HG03097 (cell line): ENCODE data around the gene TMC4.
"Not testable (repeated sequence)": the region's sequence is repeated elsewhere in the genome, so short reads cannot be mapped to it uniquely, and the experiment has no call there.

Experiments
- ATAC-seq: cut with Tn5 transposase; IDR thresholded peaks from one replicate; pipeline ENCODE4 v1.9.1; 2021; ENCODE audit not compliant: unreplicated experiment, low FRiP score

TMC4 gene

DNA sequence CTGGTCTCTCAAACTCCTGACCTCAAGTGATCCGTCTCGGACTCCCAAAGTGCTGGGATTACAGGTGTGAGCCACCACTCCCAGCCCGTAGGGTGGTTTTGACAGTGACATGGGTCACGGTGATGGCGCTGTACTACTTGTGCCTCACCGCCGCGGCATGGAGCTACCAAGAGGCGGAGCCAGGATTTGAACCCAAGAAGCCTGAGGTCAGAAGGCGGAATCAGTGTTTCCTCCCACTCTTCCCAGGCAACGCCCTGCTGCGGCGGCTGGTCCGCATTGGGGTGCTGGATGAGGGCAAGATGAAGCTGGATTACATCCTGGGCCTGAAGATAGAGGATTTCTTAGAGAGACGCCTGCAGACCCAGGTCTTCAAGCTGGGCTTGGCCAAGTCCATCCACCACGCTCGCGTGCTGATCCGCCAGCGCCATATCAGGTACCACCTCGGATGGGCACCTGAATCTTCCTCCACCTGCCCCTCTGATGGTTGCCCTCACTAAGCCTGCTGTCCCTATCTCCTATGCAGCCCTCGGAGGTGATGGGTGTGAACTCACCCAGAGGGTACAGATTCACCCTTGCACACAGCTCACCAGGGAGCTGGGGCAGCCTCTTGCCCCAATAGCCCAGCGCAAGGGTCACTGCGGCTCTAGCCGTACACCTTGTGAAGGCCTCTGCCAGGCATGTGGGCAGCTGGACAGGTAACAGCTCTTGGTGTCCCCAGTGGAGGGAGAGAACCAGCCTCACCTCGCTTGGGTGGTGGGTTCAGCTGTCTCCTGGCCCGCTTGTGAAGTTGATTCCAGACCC is 33.3 kb upstream of the TMC4 start:
- ATAC-seq: no peak

DNA sequence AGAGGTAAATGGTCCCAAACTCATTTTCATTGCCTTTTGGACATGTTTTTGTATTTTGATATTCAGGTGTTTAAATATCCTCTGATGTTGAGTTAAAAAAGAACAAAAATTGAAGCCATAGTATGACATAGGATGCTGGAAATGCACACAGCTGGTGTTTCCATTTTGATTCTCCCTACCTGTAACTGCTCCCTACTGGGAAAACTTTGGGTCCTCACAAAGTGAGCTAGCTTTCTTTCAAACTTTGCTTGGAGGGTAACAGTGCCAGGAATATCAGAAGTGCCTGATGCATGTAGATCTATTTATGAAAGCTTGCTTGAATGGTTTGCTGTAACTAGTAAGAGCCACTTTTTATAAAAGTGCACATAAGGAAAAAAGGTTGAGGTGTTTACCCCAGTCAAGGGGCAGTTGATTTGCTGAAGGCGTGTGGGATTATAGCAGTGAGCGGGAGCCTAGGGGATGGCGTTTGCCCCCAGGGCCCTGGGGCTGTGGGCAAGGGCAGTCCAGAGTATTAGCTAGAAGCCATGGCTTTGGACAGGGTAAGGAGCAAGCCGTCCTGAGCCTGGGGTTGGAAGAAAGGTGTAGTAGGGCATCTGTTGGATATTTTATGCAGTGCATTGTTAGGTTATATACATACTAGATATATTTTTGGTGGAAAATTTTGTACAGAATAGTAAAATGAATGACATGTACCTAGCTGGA is 32.0 kb upstream of the TMC4 start:
- no peak for ATAC-seq

DNA sequence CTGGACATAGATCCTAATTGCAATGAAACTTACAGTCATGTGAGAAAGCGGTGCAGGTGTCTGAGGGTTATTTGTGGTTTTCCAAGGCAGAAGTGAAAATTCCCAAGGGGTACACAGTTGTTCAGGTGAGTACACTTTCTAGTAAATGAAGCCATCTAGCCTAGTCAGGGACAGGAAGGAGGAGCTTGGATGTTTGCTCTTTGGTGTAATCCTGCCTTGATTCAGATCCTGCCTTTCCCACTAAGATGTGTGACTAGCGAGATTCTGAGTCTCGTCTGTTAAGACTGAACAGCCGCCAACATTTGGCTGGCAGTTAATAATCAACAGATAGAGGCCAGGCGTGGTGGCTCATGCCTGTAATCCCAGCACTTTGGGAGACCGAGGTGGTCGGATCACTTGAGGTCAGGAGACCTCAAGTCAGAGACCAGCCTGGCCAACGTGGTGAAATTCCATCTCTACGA is 30.2 kb upstream of the TMC4 start:
- ATAC-seq: no peak

DNA sequence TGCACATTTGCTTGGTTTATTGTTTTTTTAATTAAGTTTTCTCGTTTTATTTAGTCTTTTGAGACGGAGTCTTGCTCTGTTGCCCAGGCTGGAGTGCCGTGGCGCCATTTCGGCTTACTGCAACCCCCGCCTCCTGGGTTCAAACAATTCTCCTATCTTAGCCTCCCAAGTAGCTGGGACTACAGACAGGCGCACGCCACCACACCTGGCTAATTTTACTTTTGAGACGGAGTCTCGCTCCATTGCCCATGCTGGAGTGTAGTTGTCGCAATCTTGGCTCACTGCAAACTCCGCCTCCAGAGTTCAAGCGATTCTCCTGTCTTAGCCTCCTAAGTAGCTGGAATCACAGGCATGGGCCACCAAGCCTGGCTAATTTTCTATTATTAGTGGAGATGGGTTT is 29.0 kb upstream of the TMC4 start:
- ATAC-seq: no peak

DNA sequence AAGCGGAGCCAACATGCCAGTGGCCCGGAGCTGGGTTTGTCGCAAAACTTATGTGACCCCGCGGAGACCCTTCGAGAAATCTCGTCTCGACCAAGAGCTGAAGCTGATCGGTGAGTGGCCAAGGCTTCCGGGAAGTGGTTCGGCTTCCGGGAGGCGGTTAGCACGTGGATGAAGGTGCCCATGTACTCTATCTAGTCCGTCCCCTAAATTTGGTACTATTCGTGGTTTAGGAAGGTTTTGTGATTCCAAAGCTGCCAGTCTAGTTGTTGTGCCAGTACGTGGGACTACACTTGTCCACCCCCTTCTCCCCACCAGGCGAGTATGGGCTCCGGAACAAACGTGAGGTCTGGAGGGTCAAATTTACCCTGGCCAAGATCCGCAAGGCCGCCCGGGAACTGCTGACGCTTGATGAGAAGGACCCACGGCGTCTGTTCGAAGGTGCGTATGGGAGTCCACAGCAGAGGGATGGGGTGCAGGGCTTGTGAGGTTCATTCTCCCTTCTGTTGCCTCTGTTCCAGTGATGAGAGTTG is 28.3 kb upstream of the TMC4 start:
- no peak for ATAC-seq

DNA sequence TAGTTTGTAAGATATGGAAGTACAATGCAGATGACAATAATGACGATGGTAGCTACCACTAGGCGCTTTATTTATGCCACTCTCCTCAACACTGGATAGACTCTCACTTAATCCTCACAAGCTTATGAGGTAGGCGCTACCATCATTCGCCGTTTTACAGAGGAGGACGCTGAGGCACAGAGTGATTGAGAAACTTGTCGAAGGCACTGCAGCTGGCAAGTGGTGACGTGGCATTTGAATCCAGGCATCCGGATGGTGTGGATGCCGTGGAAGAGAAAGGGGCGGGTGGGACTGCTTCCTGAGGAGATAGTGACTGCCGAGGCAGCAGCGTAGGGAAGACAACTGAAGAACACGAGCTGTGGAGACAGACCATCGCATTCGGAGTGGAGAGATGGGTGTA is 26.4 kb upstream of the TMC4 start:
- no peak for ATAC-seq

DNA sequence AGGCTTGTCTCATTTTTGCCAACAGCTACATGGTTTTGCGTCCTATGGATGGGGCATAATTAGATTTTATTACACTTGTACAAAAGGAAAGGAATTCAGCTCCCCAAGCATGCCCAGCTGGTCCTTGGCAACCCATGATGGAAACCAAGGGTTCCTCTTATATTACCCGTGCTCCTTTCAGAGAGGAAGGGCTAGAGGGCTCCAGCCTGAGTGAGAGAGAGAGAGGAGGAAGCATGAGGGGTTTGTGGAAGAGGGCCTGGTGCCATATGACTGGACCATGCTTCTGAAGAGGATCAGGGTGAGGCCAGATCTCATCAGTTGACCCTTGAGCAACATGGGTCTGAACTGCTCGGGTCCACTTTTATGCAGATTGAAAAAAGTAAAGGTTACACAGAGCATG is 24.2 kb upstream of the TMC4 start:
- ATAC-seq: no peak

DNA sequence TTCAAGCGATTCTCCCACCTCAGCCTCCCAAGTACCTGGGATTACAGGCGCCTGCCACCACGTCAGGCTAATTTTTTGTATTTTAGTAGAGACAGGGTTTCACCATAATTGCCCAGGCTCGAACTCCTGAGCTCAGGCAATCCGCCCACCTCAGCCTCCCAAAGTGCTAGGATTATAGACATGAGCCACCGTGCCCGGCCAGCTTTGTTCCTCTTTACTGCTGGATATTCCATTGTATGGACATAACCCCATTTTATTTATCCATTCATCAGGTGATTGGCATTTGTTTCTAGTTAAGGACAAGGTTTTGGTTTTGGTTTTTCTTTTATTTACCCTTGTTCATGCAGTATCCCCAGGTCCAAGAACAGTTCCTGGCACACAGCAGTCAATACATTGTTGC is 23.6 kb upstream of the TMC4 start:
- ATAC-seq: no peak

DNA sequence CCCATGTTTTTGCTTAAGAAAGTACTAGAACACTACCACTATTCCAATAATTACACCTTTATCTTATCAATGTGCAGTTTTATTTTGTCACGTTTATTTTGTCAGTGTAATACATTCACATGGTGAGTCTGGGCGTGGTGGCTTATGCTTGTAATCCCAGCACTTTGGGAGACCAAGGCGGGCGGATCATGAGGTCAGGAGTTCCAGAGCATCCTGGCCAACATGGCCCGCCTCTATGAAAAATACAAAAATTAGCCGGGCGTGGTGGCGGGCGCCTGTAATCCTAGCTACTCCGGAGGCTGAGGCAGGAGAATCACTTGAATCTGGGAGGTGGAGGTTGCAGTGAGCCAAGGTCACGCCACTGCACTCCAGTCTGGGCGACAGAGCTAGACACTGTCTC is 21.5 kb upstream of the TMC4 start:
- ATAC-seq: not testable (repeated sequence)

DNA sequence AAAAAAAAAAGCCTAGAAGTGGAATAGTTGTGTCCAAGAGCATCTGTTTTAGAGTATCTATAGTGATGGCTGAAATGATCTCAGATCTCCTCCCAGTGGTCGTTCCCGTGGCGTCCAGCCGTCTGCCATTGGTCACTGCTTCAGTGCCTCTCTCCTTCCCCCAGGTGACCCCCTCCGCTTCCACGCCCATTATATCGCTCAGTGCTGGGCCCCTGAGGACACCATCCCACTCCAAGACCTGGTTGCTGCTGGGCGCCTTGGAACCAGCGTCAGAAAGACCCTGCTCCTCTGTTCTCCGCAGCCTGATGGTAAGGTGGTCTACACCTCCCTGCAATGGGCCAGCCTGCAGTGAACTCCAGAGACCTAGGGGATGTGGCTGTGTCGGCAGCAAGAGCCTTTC is 20.1 kb upstream of the TMC4 start:
- no peak for ATAC-seq

DNA sequence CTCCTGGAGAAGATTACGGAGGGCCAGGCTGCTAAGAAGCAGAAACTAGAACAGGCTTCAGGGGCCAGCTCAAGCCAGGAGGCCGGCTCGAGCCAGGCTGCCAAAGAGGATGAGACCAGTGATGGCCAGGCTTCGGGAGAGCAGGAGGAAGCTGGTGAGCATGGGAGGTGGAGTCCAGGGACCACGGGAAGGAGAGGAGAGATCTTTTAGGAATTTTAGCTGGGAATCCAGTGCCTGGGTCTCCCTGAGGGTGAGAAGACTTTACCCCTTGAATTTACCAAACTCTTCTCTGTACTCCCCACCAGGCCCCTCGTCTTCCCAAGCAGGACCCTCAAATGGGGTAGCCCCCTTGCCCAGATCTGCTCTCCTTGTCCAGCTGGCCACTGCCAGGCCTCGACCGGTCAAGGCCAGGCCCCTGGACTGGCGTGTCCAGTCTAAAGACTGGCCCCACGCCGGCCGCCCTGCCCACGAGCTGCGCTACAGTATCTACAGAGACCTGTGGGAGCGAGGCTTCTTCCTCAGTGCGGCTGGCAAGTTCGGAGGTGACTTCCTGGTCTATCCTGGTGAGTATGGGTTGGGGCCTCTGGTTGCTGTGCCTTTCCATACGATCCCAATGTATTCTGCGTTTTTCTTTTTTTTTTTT is 19.0 kb upstream of the TMC4 start:
- ATAC-seq: no peak

DNA sequence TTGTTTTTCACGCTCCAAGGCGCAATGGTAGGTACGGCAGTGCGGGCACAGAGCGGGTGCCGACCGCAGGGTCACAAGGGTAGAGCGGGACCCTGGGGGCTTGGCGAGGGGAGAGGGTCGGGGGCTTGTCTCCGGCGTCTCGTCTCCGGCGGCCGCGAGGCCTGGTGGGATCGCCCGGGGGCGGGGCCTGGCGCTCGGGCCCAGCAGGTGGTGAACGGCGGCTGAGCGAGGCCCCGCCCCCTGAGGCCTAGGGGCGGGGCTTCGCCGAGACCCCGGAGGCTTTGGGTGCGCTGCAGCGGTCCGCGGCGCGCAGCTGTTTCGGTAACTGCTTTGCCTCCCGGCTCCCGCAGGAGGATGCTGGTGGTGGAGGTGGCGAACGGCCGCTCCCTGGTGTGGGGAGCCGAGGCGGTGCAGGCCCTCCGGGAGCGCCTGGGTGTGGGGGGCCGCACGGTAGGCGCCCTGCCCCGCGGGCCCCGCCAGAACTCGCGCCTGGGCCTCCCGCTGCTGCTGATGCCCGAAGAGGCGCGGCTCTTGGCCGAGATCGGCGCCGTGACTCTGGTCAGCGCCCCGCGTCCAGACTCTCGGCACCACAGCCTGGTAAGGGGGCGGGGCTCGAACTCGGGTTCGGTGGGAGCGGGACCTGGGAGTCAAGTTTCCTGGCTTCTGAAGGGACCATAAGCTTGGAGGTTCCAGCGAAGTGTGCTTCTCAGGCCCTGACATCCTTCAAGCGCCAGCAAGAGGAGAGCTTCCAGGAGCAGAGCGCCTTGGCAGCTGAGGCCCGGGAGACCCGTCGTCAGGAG is 18.3 kb upstream of the TMC4 start, which contains the start of gene TSEN34:
TSS of gene TSEN34 (plus strand) at position 298 of the 800 bp plus-strand sequence. CDS start at position 355, 57 bp downstream.
- peak; percentile 20 for ATAC-seq

DNA sequence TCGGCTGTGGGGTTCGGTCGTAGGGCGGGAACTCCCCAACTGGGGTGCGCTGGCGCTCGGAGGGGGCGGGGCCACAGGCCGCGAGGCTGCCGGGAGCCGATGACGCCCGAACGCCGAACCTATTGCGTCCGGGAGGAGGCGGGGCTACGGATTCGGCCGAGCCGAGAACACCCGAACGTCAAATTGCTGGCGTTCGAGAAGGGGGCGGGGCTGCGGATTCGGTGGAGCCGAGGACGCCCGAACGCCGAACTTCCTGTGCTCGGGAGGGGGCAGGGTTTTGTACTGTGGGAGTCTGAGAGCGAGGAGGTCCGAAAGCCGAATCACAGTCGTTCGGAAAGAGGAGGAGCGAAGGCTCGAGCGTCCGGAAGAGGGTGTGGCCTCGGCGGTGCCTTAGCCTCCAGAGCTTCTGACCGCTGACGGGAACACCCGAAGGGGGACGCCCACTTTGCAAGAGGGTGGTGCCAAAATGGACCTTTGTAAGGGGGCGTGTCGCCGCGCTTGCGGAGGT is 17.6 kb upstream of the TMC4 start:
- peak; percentile 48 for ATAC-seq

DNA sequence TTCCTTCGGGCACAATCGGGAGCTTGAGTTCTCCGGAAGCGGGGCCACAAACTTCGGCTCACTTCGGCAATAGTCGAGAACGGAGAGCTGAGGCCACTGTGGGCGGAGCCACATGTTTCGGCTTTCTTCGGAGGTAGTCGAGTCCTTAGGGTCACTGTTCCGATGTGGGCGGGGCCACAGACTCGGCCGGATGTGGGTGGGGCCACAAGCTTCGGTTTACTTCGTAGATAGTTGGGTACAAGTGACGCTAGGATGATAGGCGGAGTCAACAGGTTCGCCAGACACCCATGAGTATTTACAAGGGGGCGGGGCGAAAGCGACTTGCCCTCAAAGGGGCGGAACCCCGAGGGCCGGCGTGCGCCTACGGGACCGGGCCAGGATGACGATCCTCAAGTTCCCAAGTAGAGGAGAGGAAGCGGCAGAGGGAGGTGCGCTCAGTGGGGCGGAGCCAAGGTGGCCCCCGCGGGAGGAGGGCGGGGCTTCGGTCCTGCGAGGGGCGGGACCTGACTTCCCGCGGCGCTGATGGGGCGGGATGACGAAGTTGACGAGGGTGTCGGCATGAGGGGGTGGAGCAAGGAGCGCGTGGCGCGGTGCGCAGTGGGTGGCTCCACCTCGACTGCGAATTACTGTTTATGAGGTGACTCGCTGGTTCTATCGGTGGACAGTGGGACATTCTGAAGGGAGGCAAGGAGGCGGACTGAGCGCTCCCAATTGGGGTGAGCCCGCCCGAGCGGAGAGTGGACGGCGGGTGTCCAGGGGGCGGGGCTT is 17.0 kb upstream of the TMC4 start:
- peak; percentile 47 for ATAC-seq

DNA sequence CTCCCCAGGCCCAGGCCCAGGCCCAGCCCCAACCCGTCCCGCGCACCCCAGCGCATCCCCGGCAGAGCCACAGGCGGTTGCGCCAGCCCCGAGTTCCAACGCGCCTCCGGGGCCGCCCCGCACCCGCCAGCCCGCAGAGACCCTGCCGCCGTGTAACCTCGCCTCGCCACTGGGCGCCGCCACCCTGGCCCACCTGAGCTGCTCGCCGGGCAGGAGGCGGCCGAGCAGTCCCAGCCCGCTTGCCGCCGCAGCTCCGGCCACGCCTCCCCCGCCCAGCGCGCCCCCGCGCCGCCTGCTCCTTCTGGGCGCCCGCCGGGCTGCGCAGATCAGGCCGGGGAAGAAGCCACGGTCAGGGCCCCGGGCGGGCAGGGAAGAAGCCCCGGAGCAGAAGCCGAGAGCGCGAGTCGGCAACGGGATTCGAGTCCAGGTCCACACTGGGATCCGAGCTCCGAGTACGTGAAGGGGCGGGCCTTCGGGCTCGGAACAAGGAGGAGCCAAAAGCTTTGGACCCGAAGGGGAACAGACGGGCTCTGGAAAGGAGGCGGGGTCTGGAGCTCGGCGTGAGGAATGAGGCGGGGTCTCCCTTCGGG is 16.3 kb upstream of the TMC4 start, which contains the start of gene MBOAT7:
TSS of gene MBOAT7 (minus strand) at position 436 of the 590 bp plus-strand sequence. CDS start 1,072 bp downstream, outside the sequence.
- peak; percentile 10 for ATAC-seq

DNA sequence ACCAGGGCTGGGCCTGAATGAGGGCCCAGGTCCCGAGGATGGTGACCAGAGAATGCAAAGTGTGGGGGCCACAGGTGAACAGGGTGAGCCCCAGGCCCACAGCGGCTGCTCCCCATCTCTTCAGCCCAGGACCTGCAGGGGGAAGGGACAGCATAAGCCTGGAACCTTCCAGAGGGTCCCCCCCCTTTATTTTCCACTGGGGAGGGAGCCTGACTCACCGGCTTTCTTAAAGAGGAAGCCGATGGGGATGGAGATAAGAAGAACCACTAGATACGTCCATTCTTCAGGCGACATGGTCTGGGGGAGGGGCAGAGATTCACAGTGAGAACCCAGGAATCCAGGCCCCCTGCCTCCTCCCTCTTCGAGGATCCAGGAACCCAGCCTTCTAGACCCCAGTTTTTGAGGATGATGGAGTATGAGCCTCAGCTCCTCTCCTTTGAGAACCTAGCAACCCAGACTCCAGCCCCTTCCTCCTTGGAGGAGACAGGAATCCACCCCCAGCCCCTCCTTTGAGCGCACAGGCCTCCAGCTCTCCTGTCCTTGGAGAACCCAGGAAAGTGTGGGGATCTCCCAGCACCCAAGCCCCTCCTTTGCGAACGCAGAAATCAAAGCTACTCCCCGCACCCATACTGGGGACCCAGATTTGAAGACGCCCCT is 15.4 kb upstream of the TMC4 start:
- ATAC-seq: no peak

DNA sequence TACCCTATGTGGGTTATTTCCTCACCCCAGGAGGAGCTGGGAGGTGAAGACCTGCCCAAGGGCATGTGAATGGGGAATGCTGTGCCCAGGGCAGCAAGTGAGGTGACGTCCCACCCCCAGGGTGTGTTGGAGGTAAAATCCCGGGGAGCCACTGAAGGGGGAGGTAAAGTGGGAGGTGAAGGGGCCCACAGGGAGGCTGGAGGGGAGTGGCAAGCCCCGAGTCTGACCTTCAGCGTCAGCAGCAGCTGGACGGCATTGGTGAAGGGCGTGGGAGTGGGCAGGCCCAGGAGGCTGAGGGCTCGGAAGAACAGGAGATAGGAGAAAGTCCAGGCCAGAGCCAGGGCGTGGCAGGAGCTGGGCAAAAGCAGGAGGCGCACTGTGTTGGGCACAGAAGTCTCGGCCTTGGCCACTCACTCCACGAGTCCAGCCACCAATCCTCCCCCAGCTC is 14.0 kb upstream of the TMC4 start:
- ATAC-seq: no peak

DNA sequence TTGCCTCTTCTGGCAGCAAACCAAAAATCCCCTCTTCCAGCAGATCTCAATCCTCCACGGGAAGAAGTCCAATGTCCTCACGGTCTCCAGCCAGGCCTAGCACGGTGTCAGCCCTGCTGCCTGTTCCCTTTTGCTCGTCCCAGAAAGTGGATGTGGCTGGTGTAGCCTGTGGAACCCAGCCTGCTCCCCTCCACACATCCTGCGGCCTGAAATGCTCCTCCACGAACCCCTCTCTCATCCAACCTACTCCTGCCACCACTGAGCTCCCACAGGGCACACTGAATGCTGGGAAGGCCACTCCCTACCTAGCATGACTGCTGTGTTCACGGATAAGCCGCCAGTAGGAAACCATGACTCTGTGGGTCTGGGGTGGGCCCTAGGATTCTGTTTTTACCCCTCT is 13.4 kb upstream of the TMC4 start:
- no peak for ATAC-seq
